ENCODE results near the gene EHD2.

DNA sequence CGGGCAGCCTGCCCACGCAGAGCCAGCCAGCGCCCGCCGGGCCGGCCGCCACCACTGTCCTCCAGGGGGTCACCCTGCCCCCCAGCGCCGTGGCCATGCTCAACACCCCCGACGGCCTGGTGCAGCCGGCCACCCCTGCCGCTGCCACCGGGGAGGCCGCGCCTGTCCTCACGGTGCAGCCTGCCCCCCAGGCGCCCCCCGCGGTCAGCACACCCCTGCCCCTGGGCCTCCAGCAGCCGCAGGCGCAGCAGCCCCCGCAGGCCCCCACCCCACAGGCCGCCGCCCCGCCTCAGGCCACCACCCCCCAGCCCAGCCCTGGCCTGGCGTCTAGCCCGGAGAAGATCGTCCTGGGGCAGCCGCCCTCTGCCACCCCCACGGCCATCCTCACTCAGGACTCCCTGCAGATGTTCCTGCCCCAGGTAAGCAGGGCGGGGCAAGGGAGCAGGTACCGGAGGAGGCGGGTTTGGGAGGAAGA, 32.3 kb upstream of the EHD2 start:
- TF ChIP-seq, protein P1, sequence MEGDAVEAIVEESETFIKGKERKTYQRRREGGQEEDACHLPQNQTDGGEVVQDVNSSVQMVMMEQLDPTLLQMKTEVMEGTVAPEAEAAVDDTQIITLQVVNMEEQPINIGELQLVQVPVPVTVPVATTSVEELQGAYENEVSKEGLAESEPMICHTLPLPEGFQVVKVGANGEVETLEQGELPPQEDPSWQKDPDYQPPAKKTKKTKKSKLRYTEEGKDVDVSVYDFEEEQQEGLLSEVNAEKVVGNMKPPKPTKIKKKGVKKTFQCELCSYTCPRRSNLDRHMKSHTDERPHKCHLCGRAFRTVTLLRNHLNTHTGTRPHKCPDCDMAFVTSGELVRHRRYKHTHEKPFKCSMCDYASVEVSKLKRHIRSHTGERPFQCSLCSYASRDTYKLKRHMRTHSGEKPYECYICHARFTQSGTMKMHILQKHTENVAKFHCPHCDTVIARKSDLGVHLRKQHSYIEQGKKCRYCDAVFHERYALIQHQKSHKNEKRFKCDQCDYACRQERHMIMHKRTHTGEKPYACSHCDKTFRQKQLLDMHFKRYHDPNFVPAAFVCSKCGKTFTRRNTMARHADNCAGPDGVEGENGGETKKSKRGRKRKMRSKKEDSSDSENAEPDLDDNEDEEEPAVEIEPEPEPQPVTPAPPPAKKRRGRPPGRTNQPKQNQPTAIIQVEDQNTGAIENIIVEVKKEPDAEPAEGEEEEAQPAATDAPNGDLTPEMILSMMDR (IDR thresholded peaks at IDR 0.05) = no peak
- TF ChIP-seq POLR2A (IDR thresholded peaks at IDR 0.05) = no peak
